Esophagus muscularis mucosa (tissue), 4 donors: ENCODE data around the gene THADA. TPM values are rescaled to one million over a fixed set of nuclear protein-coding genes. Genes with fewer than 3 reads are reported as not detected.
A peak's percentile ranks its signal among the peaks of the same experiment; 100 is the strongest.

Experiments
- DNase-seq: peaks from one replicate; pipeline ENCODE4 v3.0.0-alpha.2; 2017; ENCODE audit errors: extremely low spot score
- H3K27ac ChIP-seq, 4 donors: fragments of 200-600 bp; sonication (generic); replicated peaks in 1 of 4; 1 replicate in 3 of 4; 2 replicates in 1 of 4; pipeline ENCODE4 v1.5.1; 2016 to 2019; ENCODE audit warnings: mild to moderate bottlenecking in 1 of 4
- H3K27me3 ChIP-seq, 4 donors: fragments of 200-600 bp; sonication (generic); one replicate each; pipeline versions ENCODE4 v1.5.1 to v1.6.0; 2016 to 2019
- H3K36me3 ChIP-seq, 4 donors: fragments of 200-600 bp; sonication (generic); one replicate each; pipeline ENCODE4 v1.5.1; 2016 to 2019
- H3K4me1 ChIP-seq, 4 donors: fragments of 200-600 bp; sonication (generic); one replicate each; pipeline ENCODE4 v1.5.1; 2016 to 2019
- H3K4me3 ChIP-seq, 4 donors: fragments of 200-600 bp; sonication (generic); 1 replicate in 2 of 4; 2 replicates in 2 of 4; pipeline ENCODE4 v1.5.1; 2016 to 2019; ENCODE audit warnings: mild to moderate bottlenecking in 4 of 4, moderate library complexity in 1 of 4
- H3K9me3 ChIP-seq, 4 donors: fragments of 200-600 bp; sonication (generic); 1 replicate in 3 of 4; 2 replicates in 1 of 4; pipeline ENCODE4 v1.5.1; 2016 to 2019
- CTCF ChIP-seq, 3 experiments: fragments of 200-600 bp in 2 of 3; fragments of 450-650 bp in 1 of 3; sonication (generic) in 2 of 3; IDR thresholded peaks; one replicate each; pipeline ENCODE4 v1.5.1; 2017 to 2019; ENCODE audit warnings: antibody characterized with exemption in 3 of 3, mild to moderate bottlenecking in 2 of 3, moderate library complexity in 1 of 3
- EP300 ChIP-seq: sonication (generic); formaldehyde crosslinking; IDR thresholded peaks from one replicate; pipeline ENCODE4 v1.6.1; 2017; ENCODE audit warnings: antibody characterized with exemption
- POLR2A ChIP-seq: fragments of 450-650 bp; IDR thresholded peaks from one replicate; pipeline ENCODE4 v1.6.1; 2017; ENCODE audit warnings: antibody characterized with exemption, moderate library complexity, mild to moderate bottlenecking, low read depth
- POLR2AphosphoS5 ChIP-seq, 2 donors: sonication (generic); formaldehyde crosslinking; IDR thresholded peaks; one replicate each; pipeline ENCODE4 v1.6.1; 2017; ENCODE audit warnings: antibody characterized with exemption in 2 of 2
- WGBS: methylation state at CpG from one replicate; pipeline ENCODE4 v1.1.5; 2018; 5-methylcytosine and 5-hydroxymethylcytosine counted together
- intact Hi-C: fragments of 100-400 bp; cut with DNase I; formaldehyde crosslinking; loops from one replicate; pipeline ENCODE4 v1.15.1; 2023
- total RNA-seq, 4 donors: library from RNA; depleted of rRNA; stranded (reverse); fragments of >200 nt; gene quantifications; one replicate each; pipeline versions ENCODE4 v1.1.0 to v1.2.1, GENCODE V29; 2016

Gene THADA
- total RNA-seq, 4 donors from 2014 or later: 17.2 to 28.7 (median 21.3) TPM

- Histone ChIP-seq H3K4me3 (no peak overlapping the region), H3K36me3 (no peaks in the 10 kb centered on the region), H3K9me3 (no peaks in the 10 kb centered on the region), H3K27me3 (no peaks in the 10 kb centered on the region), H3K27ac (peak overlapping the region; percentile 58 to 70 (median 62)), H3K4me1 (peaks cover 10 to 72% (median 67%) of the 10 kb centered on the region in 4 donors)
- peak; percentile 92 for DNase-seq
- no peak for TF ChIP-seq EP300
- peak in 1 of 2 donors; percentile 19 for TF ChIP-seq POLR2AphosphoS5 (IDR thresholded peaks at IDR 0.05)
- 45% methylated on average over 7 of the region's 7 CpGs for WGBS
- intact Hi-C loops: no loop called here
Observed at GRCh38 chr2:43464590-43464989, 131.2 kb downstream of the THADA start.

GRCh38 chr2:43462866-43463641 is 132.8 kb downstream of the THADA start:
- 44% methylated on average over 4 of the region's 4 CpGs for WGBS
- Histone ChIP-seq H3K4me1 (peaks cover 14 to 79% (median 76%) of the 10 kb centered on the region in 4 donors), H3K36me3 (no peaks in the 10 kb centered on the region), H3K4me3 (no peak overlapping the region), H3K27ac (peak overlapping the region in 3 of 4 donors; percentile 31 to 70 (median 61)), H3K27me3 (no peaks in the 10 kb centered on the region), H3K9me3 (no peaks in the 10 kb centered on the region)
- intact Hi-C loops: no loop called here
- no peak for DNase-seq
- TF ChIP-seq POLR2AphosphoS5 (IDR thresholded peaks at IDR 0.05) (no peak), POLR2A (no peak), EP300 (no peak), CTCF (IDR thresholded peaks at IDR 0.05) (no peak)

DNA sequence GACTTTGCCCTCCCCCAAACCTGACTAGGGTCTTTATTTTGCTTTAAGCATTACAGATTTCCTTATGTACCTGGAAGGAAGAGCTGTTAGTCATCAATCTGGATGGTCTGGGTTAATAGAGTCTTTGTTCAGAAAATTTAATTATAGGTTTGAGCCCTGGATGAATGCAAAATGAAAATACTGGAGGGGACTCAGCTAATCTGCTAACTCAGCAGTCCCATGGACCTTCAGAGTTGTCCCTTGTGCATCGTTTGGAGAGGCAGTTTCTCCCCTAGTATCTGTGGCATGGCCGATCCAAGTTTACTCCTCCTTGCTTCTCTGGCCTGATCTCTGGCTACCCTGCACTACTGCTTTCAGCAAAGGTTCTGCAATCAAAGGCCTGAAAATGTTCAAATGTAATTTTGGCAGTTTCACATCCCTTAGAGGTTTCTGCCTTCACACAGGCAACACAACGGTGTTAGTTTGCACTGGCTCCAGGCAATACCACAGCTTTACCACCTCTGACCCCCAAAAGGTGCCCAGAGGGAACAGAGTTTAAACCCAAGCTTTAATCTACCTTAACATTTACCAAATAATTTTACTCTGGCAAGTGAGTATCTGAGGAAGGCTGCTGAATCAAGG is 134.3 kb downstream of the THADA start:
- Histone ChIP-seq H3K4me1 (peaks cover 20 to 78% (median 72%) of the 10 kb centered on the region in 4 donors), H3K4me3 (no peak overlapping the region), H3K27ac (peak overlapping the region; percentile 12 to 54 (median 26)), H3K27me3 (no peaks in the 10 kb centered on the region), H3K36me3 (no peaks in the 10 kb centered on the region), H3K9me3 (no peaks in the 10 kb centered on the region)
- intact Hi-C loops: no loop called here
- DNase-seq: no peak
- WGBS: 77% methylated on average over 3 of the region's 3 CpGs
- TF ChIP-seq POLR2A: no peak
- no peak for TF ChIP-seq CTCF (IDR thresholded peaks at IDR 0.05)
- no peak for TF ChIP-seq POLR2AphosphoS5 (IDR thresholded peaks at IDR 0.05)

GRCh38 chr2:43460611-43461365 is 135.1 kb downstream of the THADA start:
- TF ChIP-seq CTCF (IDR thresholded peaks at IDR 0.05): no peak
- no peak for TF ChIP-seq EP300
- no peak for TF ChIP-seq POLR2AphosphoS5 (IDR thresholded peaks at IDR 0.05)
- no peak for TF ChIP-seq POLR2A
- Histone ChIP-seq H3K27ac (peak overlapping the region; percentile 4 to 54 (median 20)), H3K4me1 (peaks cover 21 to 80% (median 77%) of the 10 kb centered on the region in 4 donors), H3K9me3 (no peaks in the 10 kb centered on the region), H3K36me3 (no peaks in the 10 kb centered on the region), H3K27me3 (no peaks in the 10 kb centered on the region), H3K4me3 (no peak overlapping the region)
- no peak for DNase-seq
- intact Hi-C loops: no loop called here
- 69% methylated on average over 4 of the region's 4 CpGs for WGBS

DNA sequence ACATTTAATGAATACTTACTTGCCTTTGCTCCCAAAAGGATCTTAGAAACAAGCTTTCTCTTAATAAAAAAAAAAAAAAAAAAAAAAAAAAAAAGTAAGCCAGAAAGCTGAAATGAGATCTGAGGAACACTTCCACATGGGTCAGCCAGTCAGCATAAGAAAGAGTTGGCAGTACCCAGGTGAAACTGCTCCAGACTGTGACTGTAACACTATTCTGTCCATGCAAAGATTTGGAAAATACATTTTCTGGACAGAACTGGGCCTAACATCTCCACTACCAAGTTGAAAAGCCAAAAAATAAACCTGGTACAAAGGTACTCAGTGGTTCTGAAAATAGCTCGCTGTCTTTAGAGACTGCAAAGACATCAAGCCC is 135.7 kb downstream of the THADA start:
- peaks cover 22 to 81% (median 77%) of the 10 kb centered on the region in 4 donors for H3K4me1 ChIP-seq
- WGBS: 94% methylated on average over 1 of the region's 1 CpG
- intact Hi-C loops: no loop called here
- H3K4me3 ChIP-seq: no peak overlapping the region
- TF ChIP-seq POLR2A (no peak), POLR2AphosphoS5 (IDR thresholded peaks at IDR 0.05) (no peak), EP300 (no peak), CTCF (IDR thresholded peaks at IDR 0.05) (no peak)
- DNase-seq: no peak
- no peaks in the 10 kb centered on the region for H3K9me3 ChIP-seq
- H3K27me3 ChIP-seq: no peaks in the 10 kb centered on the region
- no peak overlapping the region for H3K27ac ChIP-seq
- no peaks in the 10 kb centered on the region for H3K36me3 ChIP-seq
